HEK293 (cell line): ENCODE results near the gene SPDYC.

Experiments
- ZBTB1 ChIP-seq: fragments of 450-650 bp; formaldehyde crosslinking; IDR thresholded peaks from 2 replicates; pipeline ENCODE4 v1.5.1; 2016; ENCODE audit warnings: missing biosample characterization, missing genetic modification characterization
- ZNF121 ChIP-seq: fragments of 450-650 bp; formaldehyde crosslinking; IDR thresholded peaks from 2 replicates; pipeline ENCODE4 v1.5.1; 2016; ENCODE audit warnings: missing biosample characterization, missing genetic modification characterization
- TF ChIP-seq, protein P1 (sequence below): fragments of 450-650 bp; formaldehyde crosslinking; IDR thresholded peaks from 2 replicates; pipeline ENCODE4 v1.5.1; 2016; ENCODE audit warnings: missing biosample characterization, missing genetic modification characterization

DNA sequence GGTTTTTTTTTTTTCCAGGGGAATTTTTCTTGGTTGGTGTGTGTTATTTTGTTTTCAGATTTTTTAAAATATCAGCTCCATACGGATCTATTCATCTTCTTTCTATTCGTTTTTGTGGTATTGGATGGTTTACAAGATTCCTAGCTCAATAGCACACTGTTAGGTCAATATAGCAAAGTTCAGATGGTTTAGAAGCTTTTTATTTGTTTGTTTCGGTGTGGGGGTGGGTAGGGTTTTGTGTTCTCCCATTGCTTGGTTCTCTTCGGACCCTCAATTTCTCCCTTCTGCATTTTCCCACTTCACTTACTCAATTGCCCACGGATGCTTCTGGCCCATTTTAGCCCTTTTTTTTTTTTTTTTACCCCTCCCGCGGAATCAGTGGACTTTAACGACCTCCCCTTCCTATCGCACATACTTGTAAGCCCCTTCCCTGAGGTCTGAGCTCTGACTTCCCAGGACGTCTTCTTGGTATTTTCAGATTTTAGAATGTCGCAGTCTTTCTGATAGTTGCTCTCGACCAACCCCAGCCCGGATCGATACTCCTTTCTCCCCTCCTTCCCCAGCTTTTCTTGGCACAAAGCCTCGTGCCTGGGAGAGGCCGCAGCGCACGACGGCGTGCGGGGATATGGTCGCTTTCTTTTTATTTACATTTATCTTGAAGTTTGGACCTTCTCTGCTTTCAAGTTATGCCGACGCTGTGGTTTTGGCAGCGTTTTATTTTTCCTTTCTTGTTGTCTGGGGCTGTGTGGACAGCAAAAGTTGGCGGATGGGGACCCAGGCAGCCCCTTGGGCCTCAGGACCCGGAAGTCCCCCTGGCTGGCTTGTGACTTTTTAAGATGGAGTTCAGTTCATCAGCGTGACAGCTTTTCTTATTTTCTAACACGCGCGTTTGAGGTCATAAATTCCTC is 4.4 kb upstream of the SPDYC start:
- TF ChIP-seq, protein P1, sequence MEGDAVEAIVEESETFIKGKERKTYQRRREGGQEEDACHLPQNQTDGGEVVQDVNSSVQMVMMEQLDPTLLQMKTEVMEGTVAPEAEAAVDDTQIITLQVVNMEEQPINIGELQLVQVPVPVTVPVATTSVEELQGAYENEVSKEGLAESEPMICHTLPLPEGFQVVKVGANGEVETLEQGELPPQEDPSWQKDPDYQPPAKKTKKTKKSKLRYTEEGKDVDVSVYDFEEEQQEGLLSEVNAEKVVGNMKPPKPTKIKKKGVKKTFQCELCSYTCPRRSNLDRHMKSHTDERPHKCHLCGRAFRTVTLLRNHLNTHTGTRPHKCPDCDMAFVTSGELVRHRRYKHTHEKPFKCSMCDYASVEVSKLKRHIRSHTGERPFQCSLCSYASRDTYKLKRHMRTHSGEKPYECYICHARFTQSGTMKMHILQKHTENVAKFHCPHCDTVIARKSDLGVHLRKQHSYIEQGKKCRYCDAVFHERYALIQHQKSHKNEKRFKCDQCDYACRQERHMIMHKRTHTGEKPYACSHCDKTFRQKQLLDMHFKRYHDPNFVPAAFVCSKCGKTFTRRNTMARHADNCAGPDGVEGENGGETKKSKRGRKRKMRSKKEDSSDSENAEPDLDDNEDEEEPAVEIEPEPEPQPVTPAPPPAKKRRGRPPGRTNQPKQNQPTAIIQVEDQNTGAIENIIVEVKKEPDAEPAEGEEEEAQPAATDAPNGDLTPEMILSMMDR = no peak
- TF ChIP-seq ZNF121 (tag by site-specific recombination) (no peak), ZBTB1 (tag by site-specific recombination) (no peak)
